HG02870 (cell line): ENCODE data around the gene RSKR.
"Not testable (repeated sequence)": the region's sequence is repeated elsewhere in the genome, so short reads cannot be mapped to it uniquely, and the experiment has no call there.

ENCODE experiments used
- ATAC-seq: cut with Tn5 transposase; IDR thresholded peaks from one replicate; pipeline ENCODE4 v1.9.1; 2021; ENCODE audit warnings: mild to moderate bottlenecking, moderate library complexity; ENCODE audit not compliant: unreplicated experiment

RSKR gene

DNA sequence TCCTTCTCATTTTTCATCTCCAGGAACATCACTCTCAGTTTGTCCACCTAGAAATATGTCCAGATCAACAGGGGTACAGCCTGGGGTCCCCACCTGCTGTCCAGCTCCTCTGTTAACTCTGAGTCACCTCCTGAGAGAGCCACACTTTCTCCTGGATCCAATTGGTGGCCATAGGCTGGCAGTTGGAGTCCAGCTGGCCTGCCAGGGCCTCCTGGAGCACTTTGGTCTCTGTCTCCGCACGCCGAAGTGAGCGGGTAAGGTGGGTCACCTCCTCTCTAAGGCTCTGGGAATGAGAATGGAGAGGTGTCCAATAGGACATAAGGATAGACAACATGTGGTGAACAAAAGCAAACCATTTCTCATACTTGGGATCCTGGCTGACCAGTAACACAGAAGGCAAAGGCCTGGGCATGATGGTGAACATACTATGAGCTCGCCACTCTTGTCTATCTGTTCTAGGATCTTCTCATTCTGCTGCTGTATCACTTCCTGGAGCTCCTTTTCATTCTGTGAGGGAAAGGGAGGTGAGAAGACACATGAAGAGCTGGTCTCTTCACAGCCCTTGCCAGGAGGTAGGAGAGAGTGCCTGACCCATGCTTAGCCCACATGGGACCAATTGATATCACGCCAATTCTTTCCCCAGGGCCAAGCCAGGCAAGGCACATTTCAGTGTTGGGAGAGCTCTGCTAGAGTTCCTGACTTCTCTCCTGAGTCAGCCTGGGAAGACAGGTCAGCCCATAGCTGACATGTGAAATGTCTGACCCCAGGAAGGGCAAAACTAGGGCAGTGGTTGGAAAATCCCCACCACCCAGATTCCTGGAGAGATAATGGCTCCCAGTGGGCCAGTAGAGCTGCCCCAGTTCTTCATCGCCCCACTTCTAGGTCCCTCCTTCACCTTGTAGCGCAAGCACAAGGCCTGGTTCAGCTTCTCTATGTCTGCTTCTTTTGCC, 35.5 kb downstream of the RSKR start:
- no peak for ATAC-seq

GRCh38 chr17:28577466-28577824, 36.5 kb downstream of the RSKR start:
- no peak for ATAC-seq

DNA sequence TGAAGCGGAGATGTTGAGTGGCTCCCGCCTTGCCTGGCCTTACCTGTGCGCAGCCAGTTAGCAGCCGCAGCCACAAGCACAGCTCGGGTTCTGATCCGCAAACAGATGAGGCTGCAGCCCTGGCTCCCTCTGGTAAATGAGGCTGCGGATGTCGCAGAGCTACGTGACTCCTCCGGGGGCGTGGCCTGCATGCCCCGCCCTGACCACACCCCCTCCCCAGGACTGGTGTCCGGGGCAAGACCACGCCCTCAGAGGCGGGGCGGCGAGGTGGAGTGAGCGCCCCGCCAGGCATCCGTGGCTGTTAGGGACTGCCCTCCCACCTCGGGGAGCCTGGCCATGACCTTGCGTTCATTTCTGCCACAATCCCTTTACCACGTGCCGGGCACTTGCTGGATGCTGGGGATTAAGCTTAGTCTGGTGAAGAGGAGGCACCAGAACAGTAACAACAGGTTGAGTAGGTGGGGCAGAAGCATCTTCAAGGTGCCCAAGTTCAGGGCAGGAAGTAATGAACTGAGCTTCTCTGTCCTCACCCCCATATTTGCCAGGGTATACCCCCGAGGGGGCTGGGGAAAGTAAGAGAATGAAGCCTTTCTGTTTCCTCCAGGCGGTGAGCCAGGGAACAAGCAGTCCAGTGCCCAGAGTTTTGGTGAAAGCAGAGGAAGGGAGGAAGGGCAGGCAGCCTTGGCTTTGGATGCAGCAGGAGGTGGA, 37.1 kb downstream of the RSKR start, which contains the start of gene ALDOC:
ALDOC (minus strand) TSS at position 138 of the 708 bp plus-strand sequence. CDS start 1,363 bp downstream, outside the sequence.
- ATAC-seq: peak; percentile 78

GRCh38 chr17:28576016-28576415, 38.0 kb downstream of the RSKR start:
- ATAC-seq: not testable (repeated sequence)

- ATAC-seq: no peak
These were observed 38.7 kb downstream of the RSKR start for GRCh38 chr17:28575126-28575795.

GRCh38 chr17:28574526-28574925, 39.5 kb downstream of the RSKR start:
- no peak for ATAC-seq

- ATAC-seq: no peak
These were observed 40.0 kb downstream of the RSKR start for GRCh38 chr17:28573966-28574480.

DNA sequence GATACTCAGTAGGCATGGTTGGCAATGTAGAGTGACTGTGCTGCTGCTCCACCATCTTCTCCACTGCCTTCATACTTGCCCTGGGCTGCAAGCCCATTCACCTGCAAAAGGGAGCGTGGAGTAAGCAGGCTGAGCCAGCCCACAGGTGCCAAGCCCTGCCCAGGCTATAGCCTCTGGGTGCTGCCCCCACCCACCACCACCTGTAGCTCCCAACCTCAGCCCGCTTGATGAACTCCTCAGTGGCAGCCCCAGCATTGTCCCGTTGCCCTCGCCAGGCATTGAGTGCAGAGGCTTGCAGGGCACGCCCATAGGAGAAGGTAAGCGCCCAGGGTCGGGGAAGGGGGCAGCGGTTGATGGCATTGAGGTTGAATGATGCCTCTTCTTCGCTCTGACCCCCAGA, 40.5 kb downstream of the RSKR start:
- no peak for ATAC-seq

DNA sequence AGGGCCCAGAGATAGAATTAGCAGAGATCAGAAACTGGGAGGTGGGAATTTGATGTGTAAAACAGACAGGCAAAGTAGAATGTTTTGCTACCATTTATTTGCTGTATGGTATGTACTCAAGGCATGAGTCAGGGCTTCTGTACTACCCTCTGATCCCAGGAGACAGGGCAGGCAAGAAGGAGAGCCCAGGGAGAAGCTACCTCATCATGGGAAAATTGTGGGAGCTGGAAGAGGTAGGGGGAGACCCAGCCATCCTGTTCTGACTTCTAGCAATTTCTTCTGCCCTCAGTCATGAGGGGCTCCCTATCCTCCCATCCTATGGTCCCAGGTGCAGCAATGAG, 41.0 kb downstream of the RSKR start:
- ATAC-seq: no peak

DNA sequence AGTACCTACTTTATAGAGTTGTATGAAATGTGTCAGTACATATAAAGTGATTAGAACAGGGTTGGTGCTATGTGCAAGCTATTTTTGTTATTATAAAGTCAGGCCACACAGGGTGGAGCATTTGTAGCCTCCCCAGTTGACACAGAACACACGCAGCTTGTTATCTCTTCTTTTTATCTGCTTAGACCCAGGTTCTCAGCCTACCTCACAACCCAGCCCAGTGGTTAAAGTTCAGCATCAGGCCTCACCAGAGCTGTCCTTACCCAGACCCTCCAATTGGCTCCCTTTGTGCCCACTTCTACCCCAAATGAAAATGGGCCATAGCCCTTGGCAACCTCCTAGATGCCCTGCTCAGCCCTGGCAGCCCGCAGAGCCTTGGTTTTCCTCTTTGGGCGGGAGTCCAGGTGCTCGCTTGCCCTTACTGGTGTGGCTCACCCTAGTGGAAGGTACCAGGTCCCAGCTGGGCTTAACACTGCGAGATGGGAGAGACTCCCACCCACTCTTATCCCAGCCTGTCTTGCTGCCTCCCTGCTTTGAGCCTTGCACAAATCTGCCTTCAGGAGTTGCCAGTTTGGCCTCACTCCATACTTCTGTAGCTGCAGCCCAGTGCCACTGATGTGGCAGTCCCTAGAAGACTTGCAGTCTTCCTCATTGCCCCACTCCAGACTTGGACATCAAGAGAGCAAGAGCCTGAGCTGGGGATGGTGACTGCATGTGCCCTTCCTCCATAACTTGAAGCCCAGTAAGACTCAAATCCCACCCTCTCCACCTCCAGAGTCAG, 41.5 kb downstream of the RSKR start:
- no peak for ATAC-seq

- ATAC-seq: peak; percentile 86
These were observed 42.4 kb downstream of the RSKR start, which contains the start of gene PIGS for GRCh38 chr17:28571361-28572122. Gene PIGS (minus strand): TSS chr17:28571524. CDS start chr17:28571496, 28 bp downstream.

DNA sequence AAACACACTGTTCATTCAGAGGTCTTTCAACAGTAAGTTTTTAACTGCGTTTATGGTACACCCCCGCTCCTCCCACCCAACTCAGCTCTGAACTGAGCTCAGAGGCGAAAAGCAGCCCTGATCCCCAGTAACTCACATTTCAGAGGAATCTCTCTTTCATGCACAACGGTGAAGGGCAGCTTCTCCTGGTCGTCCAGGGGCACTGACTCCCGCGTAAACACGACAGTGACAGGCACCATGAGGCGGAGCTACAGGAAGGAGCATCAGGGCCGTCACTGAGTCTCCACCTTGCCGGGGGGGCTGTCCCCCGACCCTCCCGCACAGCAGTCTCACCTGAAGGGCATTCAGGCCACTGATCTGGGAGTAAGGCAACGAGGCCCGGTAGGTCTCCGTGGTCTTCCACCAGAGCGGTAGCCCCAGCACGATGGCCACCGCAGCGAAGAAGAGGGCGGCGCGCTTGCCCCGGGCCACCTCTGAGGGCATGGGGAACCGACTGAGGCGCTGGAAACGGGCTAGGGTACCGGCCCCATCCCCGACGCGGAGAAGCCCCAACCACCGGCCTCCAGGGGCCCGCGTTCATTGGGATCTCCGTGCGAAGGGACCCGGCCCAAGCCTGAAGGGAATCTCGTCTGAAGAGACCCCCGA, 43.1 kb downstream of the RSKR start:
- peak; percentile 19 for ATAC-seq

DNA sequence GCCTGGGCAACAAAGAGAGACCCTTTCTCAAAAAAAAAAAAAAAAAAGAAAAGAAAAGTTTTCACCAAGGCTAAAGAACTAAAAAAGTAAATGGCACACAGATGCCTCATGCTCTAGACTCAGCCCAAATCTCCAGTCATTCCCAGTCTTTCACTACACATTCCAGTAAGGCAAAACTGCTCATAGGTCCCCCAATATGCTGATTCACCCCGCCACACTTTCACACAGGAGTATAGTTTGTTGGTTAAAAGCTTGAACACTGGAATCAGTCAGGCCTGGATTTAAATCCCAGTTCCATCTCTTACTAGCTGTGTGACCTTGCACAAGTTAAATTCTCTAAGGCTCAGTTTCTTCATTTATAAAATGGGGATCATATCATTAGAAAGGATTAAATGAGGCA, 44.5 kb downstream of the RSKR start:
- no peak for ATAC-seq

DNA sequence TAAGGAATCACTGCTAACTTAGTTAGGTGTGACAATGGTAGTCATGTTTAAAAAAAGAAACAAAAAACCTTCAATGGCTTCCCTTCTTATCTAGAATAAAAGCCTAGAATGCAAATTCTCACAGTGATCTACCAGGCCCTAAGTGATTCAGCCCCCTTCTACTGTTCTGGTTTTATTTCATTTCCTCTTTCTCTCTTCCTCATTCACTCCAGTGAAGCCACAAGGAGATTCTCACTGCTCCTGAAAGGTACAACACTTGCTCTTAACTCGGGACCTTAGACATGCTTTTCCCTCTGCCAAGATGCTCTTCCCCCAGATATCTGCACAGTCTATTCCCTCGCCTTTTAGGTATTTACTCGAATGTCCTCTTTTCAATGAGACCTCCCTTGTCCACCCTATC, 46.4 kb downstream of the RSKR start:
- no peak for ATAC-seq

DNA sequence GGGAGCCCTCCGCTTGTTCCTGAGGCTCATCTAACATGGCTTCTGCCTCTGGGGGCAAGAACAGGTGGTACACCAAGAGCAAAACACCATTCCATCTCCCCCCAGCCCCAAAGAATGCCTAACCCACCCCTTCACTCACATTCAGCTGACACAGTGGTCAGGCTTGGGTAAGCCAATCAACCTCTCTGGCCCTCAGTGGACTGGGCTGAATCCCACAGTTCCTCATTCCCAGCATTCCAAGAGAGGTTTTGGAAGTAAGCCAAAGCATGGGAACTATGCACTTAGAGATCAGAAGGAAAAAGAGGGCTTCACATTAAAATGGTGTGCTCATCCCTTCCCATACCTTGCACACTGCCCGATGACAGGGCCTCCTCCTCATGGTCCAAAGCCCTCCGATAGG, 50.5 kb downstream of the RSKR start:
- no peak for ATAC-seq
